GM12801 (cell line): ENCODE measurements around the gene IL1RAP.

ENCODE experiments used
- CTCF ChIP-seq: IDR thresholded peaks from one replicate; pipeline ENCODE4 v1.5.1; 2011; ENCODE audit warnings: control low read depth; ENCODE audit not compliant: insufficient read length; ENCODE audit errors: extremely low read depth

IL1RAP gene

DNA sequence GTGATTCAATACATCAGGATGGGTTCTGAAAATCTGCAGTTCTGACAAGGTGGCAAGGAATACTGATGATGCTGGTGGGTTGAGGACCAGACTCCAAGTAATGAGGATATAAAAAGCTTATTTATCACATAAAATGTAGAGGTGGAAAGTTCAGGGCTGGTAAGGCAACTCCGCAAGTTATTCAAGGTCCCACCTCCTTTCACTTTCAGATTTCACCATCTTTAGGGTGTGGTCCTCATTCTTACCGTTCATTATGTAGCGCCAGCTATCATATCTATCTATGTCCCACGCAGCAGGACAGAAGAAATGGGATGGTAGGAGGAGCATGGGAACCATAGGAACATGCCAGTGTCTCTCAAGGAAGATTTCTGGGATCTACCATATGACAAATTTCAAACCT is 80.3 kb downstream of the IL1RAP start:
- TF ChIP-seq CTCF = no peak

- TF ChIP-seq CTCF = no peak
Measured at GRCh38 chr3:190595179-190595795, 81.4 kb downstream of the IL1RAP start.

DNA sequence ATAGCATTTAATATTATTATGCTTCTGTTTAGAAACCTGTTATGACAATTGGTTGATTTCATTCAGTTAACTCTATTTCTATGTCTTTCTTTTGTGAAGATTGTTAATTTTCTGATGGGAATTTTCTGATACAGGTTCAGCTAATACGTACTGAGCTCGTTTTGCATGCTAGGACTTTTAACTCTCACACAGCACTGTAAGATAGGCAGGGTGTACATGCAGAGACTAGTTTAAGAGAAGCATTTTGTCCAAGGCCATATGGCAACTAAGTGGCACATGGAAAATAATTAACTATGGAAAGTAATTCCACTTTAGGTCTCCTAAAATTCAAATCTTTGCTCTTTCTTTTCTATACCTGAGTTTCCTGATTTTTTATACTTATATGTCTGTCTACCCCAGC is 81.9 kb downstream of the IL1RAP start:
- TF ChIP-seq CTCF = no peak

- TF ChIP-seq CTCF = no peak
Measured at GRCh38 chr3:190596349-190597285, 82.7 kb downstream of the IL1RAP start.

DNA sequence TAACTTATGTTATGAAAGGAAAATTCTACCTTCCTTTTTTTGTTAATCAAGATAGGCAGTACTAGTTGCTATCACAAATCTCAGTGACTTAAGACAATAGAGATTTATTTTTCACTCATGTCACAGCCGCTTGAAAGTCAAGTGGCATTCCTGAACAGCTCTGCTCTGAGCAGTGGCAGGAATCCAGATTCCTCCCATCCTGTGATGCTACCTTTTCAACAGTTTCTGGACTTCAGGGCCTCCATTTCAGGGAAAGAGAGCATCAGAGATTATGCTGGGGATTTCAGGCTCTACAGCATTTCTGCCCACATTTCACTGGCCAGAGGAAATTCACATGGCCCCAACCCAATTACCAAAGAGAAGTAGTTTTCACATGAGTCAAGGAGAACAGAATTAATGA is 83.4 kb downstream of the IL1RAP start:
- TF ChIP-seq CTCF = no peak

DNA sequence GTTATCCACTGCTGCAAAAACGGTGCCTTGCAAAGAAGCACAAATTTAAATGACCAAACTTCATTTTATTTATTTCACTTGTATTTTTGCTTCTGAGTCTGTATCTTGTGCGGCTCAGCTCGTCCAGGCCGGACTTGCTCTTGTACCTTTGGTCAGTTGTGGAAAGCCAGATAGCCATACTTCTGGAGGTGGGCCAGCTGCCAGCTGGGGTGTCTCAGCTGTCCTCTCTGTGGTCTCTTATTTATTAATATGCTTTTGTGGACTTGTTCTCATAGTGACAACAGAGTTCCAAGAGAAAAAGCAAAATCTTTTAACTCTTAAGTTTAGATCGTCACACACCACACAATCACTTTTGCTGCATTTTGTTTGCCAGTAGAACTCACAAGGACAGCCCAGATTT is 87.7 kb downstream of the IL1RAP start:
- TF ChIP-seq CTCF = no peak

DNA sequence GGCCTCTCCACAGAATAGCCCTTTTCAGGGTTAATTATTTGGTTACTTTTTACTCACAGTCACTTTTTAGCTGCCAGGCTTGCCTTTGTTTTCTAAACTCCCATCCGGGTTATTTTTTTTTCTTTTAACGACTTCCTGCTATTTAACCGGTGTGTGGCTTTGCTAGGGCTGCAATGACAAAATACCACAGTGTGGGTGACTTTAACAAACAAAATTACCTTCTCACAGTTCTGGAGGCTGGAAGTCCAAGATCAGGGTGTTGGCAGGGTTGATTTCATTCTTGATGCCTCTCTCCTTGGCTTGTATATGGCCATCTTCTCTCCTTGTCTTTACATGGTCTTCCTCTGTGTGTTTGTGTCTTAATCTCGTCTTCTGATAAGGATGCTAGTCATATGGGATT is 91.5 kb downstream of the IL1RAP start:
- TF ChIP-seq CTCF = no peak
